ENCODE data around the gene PROB1.

DNA sequence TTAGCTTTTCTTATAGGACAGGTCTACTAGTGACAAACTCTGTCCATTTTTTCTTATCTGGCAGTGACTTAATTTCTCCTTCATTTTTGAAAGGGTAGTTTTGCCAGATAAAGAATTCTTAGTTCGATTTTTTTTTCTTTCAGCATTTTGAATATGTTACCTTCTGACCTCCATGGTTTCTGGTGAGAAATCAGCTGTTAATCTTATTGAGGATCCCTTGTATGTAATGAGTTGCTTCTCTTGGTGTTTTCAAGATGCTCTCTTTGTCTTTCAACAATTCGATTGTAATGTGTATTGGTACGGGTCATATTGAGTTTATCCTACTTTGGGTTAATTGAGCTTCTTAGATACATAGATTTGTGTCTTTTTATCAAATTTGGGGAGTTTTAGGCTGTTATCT lies 40.7 kb downstream of the PROB1 start:
- TF ChIP-seq, protein P1, sequence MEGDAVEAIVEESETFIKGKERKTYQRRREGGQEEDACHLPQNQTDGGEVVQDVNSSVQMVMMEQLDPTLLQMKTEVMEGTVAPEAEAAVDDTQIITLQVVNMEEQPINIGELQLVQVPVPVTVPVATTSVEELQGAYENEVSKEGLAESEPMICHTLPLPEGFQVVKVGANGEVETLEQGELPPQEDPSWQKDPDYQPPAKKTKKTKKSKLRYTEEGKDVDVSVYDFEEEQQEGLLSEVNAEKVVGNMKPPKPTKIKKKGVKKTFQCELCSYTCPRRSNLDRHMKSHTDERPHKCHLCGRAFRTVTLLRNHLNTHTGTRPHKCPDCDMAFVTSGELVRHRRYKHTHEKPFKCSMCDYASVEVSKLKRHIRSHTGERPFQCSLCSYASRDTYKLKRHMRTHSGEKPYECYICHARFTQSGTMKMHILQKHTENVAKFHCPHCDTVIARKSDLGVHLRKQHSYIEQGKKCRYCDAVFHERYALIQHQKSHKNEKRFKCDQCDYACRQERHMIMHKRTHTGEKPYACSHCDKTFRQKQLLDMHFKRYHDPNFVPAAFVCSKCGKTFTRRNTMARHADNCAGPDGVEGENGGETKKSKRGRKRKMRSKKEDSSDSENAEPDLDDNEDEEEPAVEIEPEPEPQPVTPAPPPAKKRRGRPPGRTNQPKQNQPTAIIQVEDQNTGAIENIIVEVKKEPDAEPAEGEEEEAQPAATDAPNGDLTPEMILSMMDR (IDR thresholded peaks at IDR 0.05): no peak
- no peak for TF ChIP-seq POLR2A (IDR thresholded peaks at IDR 0.05)

All from lower leg skin (tissue), 3 donors.